Medulla oblongata (tissue), 1 donor: ENCODE measurements around the gene FSTL1.

Experiments
- DNase-seq: peaks from one replicate; pipeline ENCODE4 v3.0.0-alpha.2; 2015; ENCODE audit errors: extremely low spot score

The FSTL1 gene

GRCh38 chr3:120355486-120355885, 95.3 kb downstream of the FSTL1 start:
- DNase-seq: no peak

DNA sequence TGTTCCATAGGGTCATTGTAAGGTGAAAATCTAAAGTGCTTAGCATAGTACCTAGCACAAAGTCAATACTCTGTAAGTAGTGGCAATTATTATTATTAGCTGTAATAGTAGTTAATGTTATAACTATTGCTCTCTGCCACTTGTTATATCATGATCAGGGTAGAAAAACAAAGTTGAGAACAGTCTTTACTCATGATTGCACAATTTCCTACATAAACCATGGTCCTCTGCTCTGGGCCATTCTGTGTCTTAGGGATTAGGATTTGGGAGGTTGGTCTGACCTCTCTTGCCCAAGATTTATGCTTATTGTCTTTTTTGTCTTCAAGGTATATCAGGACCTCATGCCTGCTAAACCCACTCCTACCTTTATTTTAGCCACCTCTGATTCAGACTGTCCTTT, 97.3 kb downstream of the FSTL1 start:
- no peak for DNase-seq

- DNase-seq: no peak
Measured at GRCh38 chr3:120352017-120352416, 98.8 kb downstream of the FSTL1 start.

DNA sequence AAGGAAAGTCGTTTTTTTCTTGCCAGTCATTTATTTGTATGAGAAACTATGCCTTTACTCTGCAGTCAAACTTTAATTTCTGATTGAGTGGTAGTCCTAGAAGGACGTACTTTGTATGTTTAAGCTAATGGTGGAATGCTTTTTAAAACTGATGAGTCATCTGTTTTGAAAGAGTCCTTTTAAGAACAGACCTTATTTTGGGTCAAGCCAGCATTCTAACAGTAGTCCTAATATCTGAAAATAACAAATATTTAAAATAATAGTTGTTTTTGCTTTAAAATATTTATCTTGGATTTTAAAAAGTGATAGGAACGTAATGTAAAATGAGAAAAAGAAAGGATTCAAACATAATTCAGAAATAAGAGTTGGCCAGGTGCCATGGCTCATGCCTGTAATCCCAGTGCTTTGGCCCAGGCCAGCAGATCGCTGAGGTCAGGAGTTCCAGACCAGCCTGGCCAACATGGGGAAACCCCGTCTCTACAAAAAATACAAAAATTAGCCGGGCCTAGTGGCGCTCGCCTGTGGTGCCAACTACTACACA, 100.3 kb downstream of the FSTL1 start:
- peak; percentile 41 for DNase-seq

GRCh38 chr3:120349855-120350125, 101.0 kb downstream of the FSTL1 start:
- DNase-seq: peak; percentile 67

GRCh38 chr3:120348991-120349854, 101.6 kb downstream of the FSTL1 start, which contains the start of gene LRRC58:
Gene LRRC58 (minus strand): TSS chr3:120349354. CDS start chr3:120349243, 111 bp downstream.
- peak; percentile 94 for DNase-seq

DNA sequence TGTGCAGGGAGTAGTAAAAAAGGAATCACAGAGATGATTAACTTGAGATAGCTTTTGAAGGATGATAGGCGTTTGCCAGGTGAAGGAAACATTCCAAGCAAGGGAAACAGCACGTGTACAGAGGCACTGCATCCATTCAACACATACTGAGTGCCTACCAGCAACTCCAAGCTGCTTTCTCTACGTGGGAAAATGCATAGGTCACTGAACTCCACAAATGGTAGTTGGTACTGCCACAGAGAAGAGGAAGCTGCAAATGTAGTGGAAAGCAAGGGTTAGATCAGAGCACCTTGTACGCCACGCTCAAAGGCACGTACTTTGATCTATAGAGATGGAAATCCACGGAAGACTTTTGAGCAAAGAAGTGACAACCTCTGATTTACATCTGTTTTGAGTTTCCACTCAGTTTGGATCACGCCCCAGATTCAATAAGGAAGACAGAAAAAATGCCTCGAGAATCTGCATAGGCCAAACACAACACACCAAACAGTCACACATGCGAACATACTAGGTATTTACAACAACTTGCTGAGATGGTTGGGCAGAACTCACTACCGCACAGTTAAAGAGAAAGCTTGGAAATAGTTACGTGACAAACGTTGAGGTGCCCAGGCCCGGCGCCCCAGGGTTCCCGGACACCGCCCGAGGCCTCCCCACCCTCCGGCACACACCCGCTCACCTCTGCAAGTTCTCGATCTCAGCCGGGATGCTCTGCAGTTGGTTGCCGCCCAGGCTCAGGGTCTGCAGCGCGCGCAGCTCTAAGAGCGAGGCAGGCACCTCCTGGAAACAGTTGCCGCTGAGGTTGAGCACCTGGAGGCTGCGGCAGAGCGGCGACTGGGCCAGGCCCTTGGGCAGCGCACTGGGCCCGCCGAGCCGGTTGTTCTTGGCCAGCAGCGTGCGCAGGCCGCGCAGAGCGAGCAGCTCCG, 102.5 kb downstream of the FSTL1 start:
- DNase-seq: peak; percentile 34

DNA sequence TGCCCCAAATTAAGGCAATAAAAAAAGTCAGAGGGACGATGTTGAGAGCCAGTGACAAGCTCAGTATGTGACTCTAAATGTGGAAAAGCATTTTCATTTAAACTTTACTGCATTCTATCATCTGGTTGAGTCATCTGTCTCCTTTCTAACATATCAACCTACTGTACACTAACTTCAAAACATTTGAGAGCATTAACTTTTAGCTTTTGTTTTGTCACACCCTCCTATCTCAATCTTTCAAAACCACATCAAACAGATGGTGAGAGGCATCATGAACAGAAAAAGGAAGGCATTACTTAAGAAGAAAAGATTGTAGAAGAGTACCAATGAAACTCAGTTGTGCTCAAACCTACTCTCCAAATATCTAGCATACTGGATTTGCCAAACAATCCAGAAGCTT, 106.4 kb downstream of the FSTL1 start:
- no peak for DNase-seq
